Stomach (tissue), 9 donors: ENCODE data around the gene UAP1L1. TPM values are rescaled to one million over a fixed set of nuclear protein-coding genes. Genes with fewer than 3 reads are reported as not detected.

Experiments used
- DNase-seq, 2 donors: peaks; one replicate each; pipeline versions ENCODE4 v3.0.0 to v3.0.0-alpha.2; 2013 to 2019
- H3K27ac ChIP-seq, 5 donors: fragments of 200-600 bp in 4 of 5; sonication (generic) in 4 of 5; one replicate each; pipeline ENCODE4 v1.5.1; 2013 to 2019; ENCODE audit warnings: mild to moderate bottlenecking in 1 of 5, moderate library complexity in 1 of 5
- H3K27me3 ChIP-seq, 3 donors: fragments of 200-600 bp; sonication (generic); one replicate each; pipeline ENCODE4 v1.5.1; 2017 to 2019; ENCODE audit warnings: mixed run types in 1 of 3
- H3K36me3 ChIP-seq, 4 donors: fragments of 200-600 bp; sonication (generic); 1 replicate in 3 of 4; 2 replicates in 1 of 4; pipeline ENCODE4 v1.5.1; 2016 to 2019
- H3K4me1 ChIP-seq, 4 donors: fragments of 200-600 bp; sonication (generic); one replicate each; pipeline ENCODE4 v1.5.1; 2016 to 2019
- H3K4me3 ChIP-seq, 4 donors: fragments of 200-600 bp; sonication (generic) in 3 of 4; one replicate each; pipeline ENCODE4 v1.5.1; 2016 to 2019; ENCODE audit warnings: mild to moderate bottlenecking in 1 of 4
- H3K9me3 ChIP-seq, 4 donors: fragments of 200-600 bp; sonication (generic); one replicate each; pipeline ENCODE4 v1.5.1; 2016 to 2019
- CTCF ChIP-seq, 7 experiments: fragments of 450-650 bp in 4 of 7; fragments of 200-600 bp in 3 of 7; sonication (generic) in 3 of 7; IDR thresholded peaks; one replicate each; pipeline ENCODE4 v1.5.1; 2016 to 2019; ENCODE audit warnings: antibody characterized with exemption in 7 of 7, control low read depth in 2 of 7, mild to moderate bottlenecking in 1 of 7
- EP300 ChIP-seq: sonication (generic); formaldehyde crosslinking; IDR thresholded peaks from one replicate; pipeline ENCODE4 v1.6.1; 2017; ENCODE audit warnings: antibody characterized with exemption
- POLR2A ChIP-seq, 4 donors: fragments of 450-650 bp; IDR thresholded peaks; one replicate each; pipeline ENCODE4 v1.6.1; 2016; ENCODE audit warnings: antibody characterized with exemption in 4 of 4, control low read depth in 2 of 4, mild to moderate bottlenecking in 1 of 4, moderate library complexity in 1 of 4
- POLR2AphosphoS5 ChIP-seq, 3 donors: sonication (generic); formaldehyde crosslinking; IDR thresholded peaks; one replicate each; pipeline ENCODE4 v1.6.1; 2016; ENCODE audit warnings: antibody characterized with exemption in 3 of 3
- WGBS, 5 donors: extraction: QIAGEN DNeasy Blood & Tissue Kit in 3 of 5; methylation state at CpG; one replicate each; pipeline versions ENCODE4 v1.1.5 to v1.1.7; 2013 to 2018; 5-methylcytosine and 5-hydroxymethylcytosine counted together
- intact Hi-C: fragments of 100-400 bp; cut with DNase I; formaldehyde crosslinking; loops from one replicate; pipeline ENCODE4 v1.15.1; 2023; ENCODE audit warnings: low total_unique reads
- polyA plus RNA-seq, 3 donors: library from polyadenylated mRNA; stranded (reverse); fragments of 200-250 nt; gene quantifications; one replicate each; pipeline ENCODE4 v1.2.3, GENCODE V29; 2013
- total RNA-seq, 5 donors: library from RNA; depleted of rRNA; stranded (reverse); fragments of >200 nt; gene quantifications; one replicate each; pipeline versions ENCODE4 v1.1.0 to v1.2.3, GENCODE V29; 2014 to 2016
- donor health status: healthy with polysubstance abuse.
- donor health status: Bipolar disorder and iron deficiency.
- donor health status: healthy.

The UAP1L1 gene
- total and polyA plus RNA-seq, 8 donors = 4.1 to 95.6 (median 6.8) TPM

- peaks cover 12 to 78% (median 51%) of the 10 kb centered on the region in 3 donors for H3K27me3 ChIP-seq
- DNase-seq = no peak
- WGBS, 5 donors = 74 to 92% (median 85%) methylated on average over 7 to 8 of the region's 8 CpGs
- no peaks in the 10 kb centered on the region for H3K9me3 ChIP-seq
- no peak overlapping the region for H3K4me3 ChIP-seq
- H3K27ac ChIP-seq = no peak overlapping the region
- H3K36me3 ChIP-seq = no peaks in the 10 kb centered on the region
- H3K4me1 ChIP-seq = peaks cover 41 to 61% (median 59%) of the 10 kb centered on the region in 4 donors
- intact Hi-C loops = no loop called here
- TF ChIP-seq EP300 (no peak), POLR2AphosphoS5 (IDR thresholded peaks at IDR 0.05) (no peak), POLR2A (IDR thresholded peaks at IDR 0.05) (no peak), CTCF (IDR thresholded peaks at IDR 0.05) (no peak)
These were observed 25.0 kb upstream of the UAP1L1 start for GRCh38 chr9:137052293-137052692.

GRCh38 chr9:137052998-137053943, 24.0 kb upstream of the UAP1L1 start:
- H3K4me3 ChIP-seq = peak overlapping the region; percentile 46 to 61 (median 50)
- peaks cover 12 to 68% (median 41%) of the 10 kb centered on the region in 3 donors for H3K27me3 ChIP-seq
- no peaks in the 10 kb centered on the region for H3K36me3 ChIP-seq
- no peaks in the 10 kb centered on the region for H3K9me3 ChIP-seq
- TF ChIP-seq CTCF (IDR thresholded peaks at IDR 0.05) (no peak), POLR2A (IDR thresholded peaks at IDR 0.05) (no peak)
- peaks cover 41 to 69% (median 63%) of the 10 kb centered on the region in 4 donors for H3K4me1 ChIP-seq
- H3K27ac ChIP-seq = peak overlapping the region; percentile 33 to 79 (median 75)
- WGBS, 5 donors = 12 to 39% (median 15%) methylated on average over 33 to 71 of the region's 71 CpGs
- intact Hi-C loops = no loop called here
- DNase-seq = peak in 1 of 2 donors; percentile 58

GRCh38 chr9:137053944-137054931, 23.1 kb upstream of the UAP1L1 start, which contains the start of gene ENTPD2:
ENTPD2 (minus strand) TSS chr9:137054061; CDS start chr9:137053997, 64 bp downstream.
- Histone ChIP-seq H3K36me3 (no peaks in the 10 kb centered on the region), H3K27ac (peak within 1 kb of the TSS; percentile 75 to 86 (median 78)), H3K4me1 (peaks cover 36 to 61% (median 55%) of the 10 kb centered on the region in 4 donors), H3K4me3 (peak within 1 kb of the TSS; percentile 46 to 61 (median 50)), H3K9me3 (no peaks in the 10 kb centered on the region), H3K27me3 (peaks cover 4 to 59% (median 32%) of the 10 kb centered on the region in 3 donors)
- TF ChIP-seq POLR2AphosphoS5 (IDR thresholded peaks at IDR 0.05) = peak in 1 of 3 donors; percentile 36
- TF ChIP-seq CTCF (IDR thresholded peaks at IDR 0.05) = no peak
- no peak for TF ChIP-seq POLR2A (IDR thresholded peaks at IDR 0.05)
- peak; percentile 85 to 87 for DNase-seq
- WGBS, 5 donors = 11 to 65% (median 15%) methylated on average over 9 to 86 of the region's 90 CpGs
- intact Hi-C loops = no loop called here

GRCh38 chr9:137054932-137055384, 22.4 kb upstream of the UAP1L1 start:
- Histone ChIP-seq H3K27ac (peak overlapping the region; percentile 75 to 86 (median 78)), H3K27me3 (peaks cover 4 to 51% (median 25%) of the 10 kb centered on the region in 3 donors), H3K4me1 (peaks cover 36 to 57% (median 49%) of the 10 kb centered on the region in 4 donors), H3K9me3 (no peaks in the 10 kb centered on the region), H3K36me3 (no peaks in the 10 kb centered on the region), H3K4me3 (peak overlapping the region in 2 of 4 donors; percentile 49 to 61)
- no peak for TF ChIP-seq POLR2AphosphoS5 (IDR thresholded peaks at IDR 0.05)
- no peak for TF ChIP-seq EP300
- no peak for TF ChIP-seq POLR2A (IDR thresholded peaks at IDR 0.05)
- no peak for TF ChIP-seq CTCF (IDR thresholded peaks at IDR 0.05)
- intact Hi-C loops = no loop called here
- no peak for DNase-seq
- 45 to 68% (median 56%) methylated on average over 14 to 17 of the region's 17 CpGs for WGBS, 5 donors
